ENCODE data around the gene IQSEC1.

The IQSEC1 gene

GRCh38 chr3:12947504-12948369, 125.5 kb downstream of the IQSEC1 start:
- no peak for DNase-seq

GRCh38 chr3:12946649-12947316, 126.4 kb downstream of the IQSEC1 start:
- DNase-seq, result no peak

GRCh38 chr3:12946251-12946648, 127.0 kb downstream of the IQSEC1 start:
- DNase-seq, result no peak

GRCh38 chr3:12944849-12945248, 128.4 kb downstream of the IQSEC1 start:
- DNase-seq, result no peak

GRCh38 chr3:12944413-12944812, 128.8 kb downstream of the IQSEC1 start:
- DNase-seq, result no peak

GRCh38 chr3:12943124-12944021, 129.9 kb downstream of the IQSEC1 start:
- no peak for DNase-seq

GRCh38 chr3:12941495-12942023, 131.7 kb downstream of the IQSEC1 start:
- no peak for DNase-seq

- no peak for DNase-seq
Measured at GRCh38 chr3:12940854-12941253, 132.4 kb downstream of the IQSEC1 start.

GRCh38 chr3:12939137-12939536, 134.1 kb downstream of the IQSEC1 start:
- DNase-seq, result no peak

GRCh38 chr3:12938258-12938711, 134.9 kb downstream of the IQSEC1 start:
- no peak for DNase-seq

- DNase-seq, result no peak
Measured at GRCh38 chr3:12935861-12936830, 137.1 kb downstream of the IQSEC1 start.

GRCh38 chr3:12935023-12935860, 138.0 kb downstream of the IQSEC1 start:
- DNase-seq, result no peak

GRCh38 chr3:12934431-12934830, 138.8 kb downstream of the IQSEC1 start:
- DNase-seq, result no peak

GRCh38 chr3:12933901-12934300, 139.3 kb downstream of the IQSEC1 start:
- DNase-seq, result no peak

GRCh38 chr3:12932754-12933153, 140.5 kb downstream of the IQSEC1 start:
- no peak for DNase-seq

- no peak for DNase-seq
Measured at GRCh38 chr3:12932347-12932746, 140.9 kb downstream of the IQSEC1 start.

GRCh38 chr3:12931273-12931905, 141.8 kb downstream of the IQSEC1 start:
- DNase-seq, result no peak

GRCh38 chr3:12929801-12930200, 143.4 kb downstream of the IQSEC1 start:
- DNase-seq, result no peak

GRCh38 chr3:12926660-12927059, 146.6 kb downstream of the IQSEC1 start:
- DNase-seq, result no peak

- DNase-seq, result no peak
Measured at GRCh38 chr3:12925648-12926047, 147.6 kb downstream of the IQSEC1 start.

Data from NCI-H524 treated with DMSO at 0.1 percent for 48 hours (cell line).